AG09319 (cell line): Measurements from ENCODE around the gene TRHDE.

Source experiments
- DNase-seq: peaks from one replicate; pipeline ENCODE4 v3.0.0-alpha.2; 2010; ENCODE audit warnings: low read depth; ENCODE audit errors: extremely low read depth
- CTCF ChIP-seq: IDR thresholded peaks from 2 replicates; pipeline ENCODE4 v1.5.1; 2011; ENCODE audit warnings: low read depth, mild to moderate bottlenecking, inconsistent platforms, low read length, moderate library complexity

Gene TRHDE

GRCh38 chr12:72359416-72359815 is 87.2 kb downstream of the TRHDE start:
- no peak for DNase-seq
- TF ChIP-seq CTCF, result no peak

- DNase-seq, result no peak
Measured at GRCh38 chr12:72365151-72365550, 93.0 kb downstream of the TRHDE start.

GRCh38 chr12:72366255-72366654 is 94.1 kb downstream of the TRHDE start:
- no peak for TF ChIP-seq CTCF
- no peak for DNase-seq

More at GRCh38 chr12:72365151-72365550, 93.0 kb downstream of the TRHDE start:
- no peak for TF ChIP-seq CTCF

- TF ChIP-seq CTCF, result no peak
- no peak for DNase-seq
Measured at GRCh38 chr12:72368298-72368697, 96.1 kb downstream of the TRHDE start.

GRCh38 chr12:72368719-72369422 is 96.7 kb downstream of the TRHDE start:
- DNase-seq, result no peak
- no peak for TF ChIP-seq CTCF

- no peak for TF ChIP-seq CTCF
- no peak for DNase-seq
Measured at GRCh38 chr12:72369423-72369959, 97.3 kb downstream of the TRHDE start.

- no peak for DNase-seq
- TF ChIP-seq CTCF, result no peak
Measured at GRCh38 chr12:72380441-72380840, 108.3 kb downstream of the TRHDE start.
